Heart left ventricle (tissue), 16 donors: ENCODE data around the gene SSH2. TPM values are rescaled to one million over a fixed set of nuclear protein-coding genes. Genes with fewer than 3 reads are reported as not detected.
A peak's percentile ranks its signal among the peaks of the same experiment; 100 is the strongest.

Experiments
- ATAC-seq, 4 donors: fragments of 200-7000 bp; cut with Tn5 transposase; one replicate each; pipeline ENCODE4 v1.9.1; 2020 to 2022; ENCODE audit warnings: moderate library complexity in 4 of 4, mild to moderate bottlenecking in 3 of 4, moderate number of reproducible peaks in 1 of 4
- DNase-seq, 5 donors: peaks; one replicate each; pipeline ENCODE4 v3.0.0-alpha.2; 2020
- H3K27ac ChIP-seq, 12 donors: fragments of 200-600 bp; sonication (generic) in 4 of 12; one replicate each; pipeline versions ENCODE4 v1.5.0 to v1.8.0; 2016 to 2022; ENCODE audit warnings: mild to moderate bottlenecking in 2 of 12
- H3K27me3 ChIP-seq, 9 donors: fragments of 200-600 bp; sonication (generic) in 2 of 9; one replicate each; pipeline versions ENCODE4 v1.5.1 to v1.8.0; 2016 to 2022; ENCODE audit warnings: mild to moderate bottlenecking in 3 of 9
- H3K36me3 ChIP-seq, 9 donors: fragments of 200-600 bp; sonication (generic) in 2 of 9; one replicate each; pipeline versions ENCODE4 v1.5.0 to v1.8.0; 2018 to 2022; ENCODE audit warnings: mild to moderate bottlenecking in 2 of 9
- H3K4me1 ChIP-seq, 12 donors: fragments of 200-600 bp; sonication (generic) in 4 of 12; one replicate each; pipeline versions ENCODE4 v1.5.0 to v1.8.0; 2016 to 2022; ENCODE audit warnings: mild to moderate bottlenecking in 3 of 12
- H3K4me3 ChIP-seq, 12 donors: fragments of 200-600 bp; sonication (generic) in 4 of 12; one replicate each; pipeline versions ENCODE4 v1.5.0 to v1.8.0; 2017 to 2022; ENCODE audit warnings: mild to moderate bottlenecking in 9 of 12, moderate library complexity in 4 of 12
- H3K9me3 ChIP-seq, 12 donors: fragments of 200-600 bp; sonication (generic) in 4 of 12; one replicate each; pipeline versions ENCODE4 v1.5.0 to v1.8.0; 2016 to 2022; ENCODE audit warnings: mild to moderate bottlenecking in 1 of 12
- POLR2A ChIP-seq, 2 donors: fragments of 450-650 bp; IDR thresholded peaks; one replicate each; pipeline ENCODE4 v1.6.1; 2017; ENCODE audit warnings: antibody characterized with exemption in 2 of 2, mild to moderate bottlenecking in 2 of 2, moderate library complexity in 2 of 2
- WGBS, 4 donors: extraction: QIAGEN DNeasy Blood & Tissue Kit in 2 of 4; methylation state at CpG; one replicate each; pipeline versions ENCODE4 v1.1.5 to v1.1.7; 2013 to 2018; 5-methylcytosine and 5-hydroxymethylcytosine counted together
- intact Hi-C, 10 donors: fragments of 100-400 bp; cut with DNase I; formaldehyde crosslinking; loops; one replicate each; pipeline versions ENCODE4 v1.11.1 to v1.14.2; 2022
- polyA plus RNA-seq, 2 donors: library from polyadenylated mRNA; stranded (reverse); fragments of 200-250 nt; gene quantifications; one replicate each; pipeline ENCODE4 v1.2.3, GENCODE V29; 2013
- total RNA-seq, 9 donors: library from RNA; depleted of rRNA in 2 of 9; stranded (reverse); fragments of >200 nt in 2 of 9; fragmentation: NEBNext Ultra II Directional in 3 of 9; extraction: Animal tissue kit (Norgen Biotek cat#: 25700) in 3 of 9; gene quantifications; one replicate each; pipeline versions ENCODE4 v1.1.0 to v1.2.4, GENCODE V29; 2016 to 2023
- TF ChIP-seq, protein P1 (sequence below), 12 donors: fragments of 200-600 bp; sonication (generic) in 4 of 12; IDR thresholded peaks; one replicate each; pipeline versions ENCODE4 v1.5.0 to v1.8.0; 2018 to 2022; ENCODE audit warnings: antibody characterized with exemption in 12 of 12, mild to moderate bottlenecking in 5 of 12
- donor health status: ischemic (EF 13 %, LVEDD 7.1; RV severe dilation, severe dysfunction).
- donor health status: healthy with polysubstance abuse.
- donor health status: DM: no; HTN: yes; CAD: no.
- donor health status: DM: no; HTN: no; CAD: no.
- donor health status: ischemic (EF 25% LVEDD 6.9; RV normal size, moderate dysfunction).
- donor health status: ischemic (EF 25% LVEDD 5.7; RV mildly dilated, moderate dysfunction).
- donor health status: healthy.
- donor health status: DM: yes; HTN: yes; CAD: no.
- donor health status: ischemic (EF 35%, LVEDD 5.7; RV mildly dilated, moderate dysfunction).
- donor health status: nonischemic (EF 11% LVEDD 7.7; RV severe dilation, severe dysfunction).
- donor health status: DM: yes; HTN: yes; CAD: no.
- donor health status: PGD.
- donor health status: ischemic (EF 29% LVEDD 5.4; RV normal size, mild dysfunction).
- donor health status: nonischemic (EF 23%, LVEDD 6.1; RV moderate dilation, normal function).

SSH2 gene
- total and polyA plus RNA-seq, 11 donors: 20.8 to 46.7 (median 36.6) TPM

GRCh38 chr17:29846298-29846697, 83.7 kb downstream of the SSH2 start:
- intact Hi-C loops: no loop called here
- 54 to 70% (median 64%) methylated on average over 2 of the region's 2 CpGs for WGBS, 4 donors
- H3K4me3 ChIP-seq: no peak overlapping the region
- H3K4me1 ChIP-seq: peaks cover 0 to 37% (median 12%) of the 10 kb centered on the region in 12 donors
- TF ChIP-seq, protein P1, sequence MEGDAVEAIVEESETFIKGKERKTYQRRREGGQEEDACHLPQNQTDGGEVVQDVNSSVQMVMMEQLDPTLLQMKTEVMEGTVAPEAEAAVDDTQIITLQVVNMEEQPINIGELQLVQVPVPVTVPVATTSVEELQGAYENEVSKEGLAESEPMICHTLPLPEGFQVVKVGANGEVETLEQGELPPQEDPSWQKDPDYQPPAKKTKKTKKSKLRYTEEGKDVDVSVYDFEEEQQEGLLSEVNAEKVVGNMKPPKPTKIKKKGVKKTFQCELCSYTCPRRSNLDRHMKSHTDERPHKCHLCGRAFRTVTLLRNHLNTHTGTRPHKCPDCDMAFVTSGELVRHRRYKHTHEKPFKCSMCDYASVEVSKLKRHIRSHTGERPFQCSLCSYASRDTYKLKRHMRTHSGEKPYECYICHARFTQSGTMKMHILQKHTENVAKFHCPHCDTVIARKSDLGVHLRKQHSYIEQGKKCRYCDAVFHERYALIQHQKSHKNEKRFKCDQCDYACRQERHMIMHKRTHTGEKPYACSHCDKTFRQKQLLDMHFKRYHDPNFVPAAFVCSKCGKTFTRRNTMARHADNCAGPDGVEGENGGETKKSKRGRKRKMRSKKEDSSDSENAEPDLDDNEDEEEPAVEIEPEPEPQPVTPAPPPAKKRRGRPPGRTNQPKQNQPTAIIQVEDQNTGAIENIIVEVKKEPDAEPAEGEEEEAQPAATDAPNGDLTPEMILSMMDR (IDR thresholded peaks at IDR 0.05): no peak
- no peak for TF ChIP-seq POLR2A (IDR thresholded peaks at IDR 0.05)
- H3K27me3 ChIP-seq: no peaks in the 10 kb centered on the region
- ATAC-seq (no peak), DNase-seq (no peak)
- no peaks in the 10 kb centered on the region for H3K9me3 ChIP-seq
- H3K36me3 ChIP-seq: peaks cover 0 to 4% (median 0%) of the 10 kb centered on the region in 9 donors
- H3K27ac ChIP-seq: no peak overlapping the region

DNA sequence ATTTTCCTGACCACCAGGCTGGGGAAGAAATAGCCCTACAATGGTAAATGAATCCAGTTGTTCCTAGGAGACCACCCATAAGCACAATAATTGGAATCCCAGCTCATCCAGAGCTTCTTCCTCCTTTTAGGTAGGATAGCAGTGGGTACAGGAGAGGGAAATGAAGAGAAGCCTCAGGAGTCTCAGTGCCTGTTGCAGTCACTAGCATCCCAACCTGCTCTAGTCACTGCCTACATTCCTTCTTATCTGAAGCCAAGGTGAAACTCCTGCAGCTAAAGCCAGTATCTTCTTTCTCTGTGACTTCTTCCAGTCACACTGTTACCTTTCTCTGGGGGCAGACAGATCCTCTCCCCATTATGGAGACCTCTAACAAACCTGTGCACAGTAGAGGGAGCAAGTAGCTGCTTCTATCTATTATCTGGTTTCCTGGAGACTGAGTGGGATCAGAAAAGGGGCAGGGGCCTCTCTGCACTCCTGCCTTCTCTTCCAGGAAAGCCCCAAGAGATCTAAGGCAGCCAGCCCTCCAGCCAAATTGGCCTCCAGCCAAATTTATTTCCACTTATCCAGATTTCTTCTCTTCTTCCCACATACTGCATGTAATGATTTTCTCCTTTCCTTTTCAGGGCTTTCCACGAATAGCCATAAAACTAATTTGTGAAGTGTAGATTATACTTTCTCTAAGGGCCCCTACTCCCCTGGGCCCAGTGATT, 85.5 kb downstream of the SSH2 start:
- DNase-seq: peak in 1 of 5 donors; percentile 29

DNA sequence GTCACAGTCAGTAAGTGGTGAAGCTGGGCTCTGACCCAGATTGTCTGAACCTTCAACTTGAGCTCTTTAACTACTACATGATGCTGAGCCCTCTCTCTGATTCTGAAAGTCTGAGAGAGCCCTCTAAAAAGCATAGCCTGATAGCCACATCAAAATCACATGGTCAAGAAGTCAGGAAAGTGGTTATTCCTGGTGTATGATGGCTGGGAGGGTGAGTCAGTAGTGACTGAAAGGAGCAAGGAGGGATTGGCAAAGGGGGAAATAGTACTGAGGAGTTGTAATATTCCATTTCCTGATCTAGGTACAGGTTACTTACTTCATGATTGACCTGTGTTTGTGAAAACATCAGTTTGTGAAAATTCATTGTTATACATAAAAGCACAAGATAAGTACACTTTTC, 89.1 kb downstream of the SSH2 start:
- Histone ChIP-seq H3K27me3 (no peaks in the 10 kb centered on the region), H3K4me3 (no peak overlapping the region), H3K4me1 (peaks cover 0 to 18% (median 8%) of the 10 kb centered on the region in 12 donors), H3K27ac (no peak overlapping the region), H3K9me3 (no peaks in the 10 kb centered on the region), H3K36me3 (no peaks in the 10 kb centered on the region)
- ATAC-seq (peak in 1 of 4 donors; percentile 26), DNase-seq (no peak)
- intact Hi-C loops: no loop called here
- no peak for TF ChIP-seq POLR2A (IDR thresholded peaks at IDR 0.05)
- TF ChIP-seq, protein P1 (IDR thresholded peaks at IDR 0.05): no peak

More for the DNA sequence above, 85.5 kb downstream of the SSH2 start:
- TF ChIP-seq POLR2A (IDR thresholded peaks at IDR 0.05): no peak
- TF ChIP-seq, protein P1 (IDR thresholded peaks at IDR 0.05): peak in 1 of 12 donors; percentile 29
- 54 to 80% (median 71%) methylated on average over 1 of the region's 1 CpG for WGBS, 4 donors
- H3K36me3 ChIP-seq: peaks cover 0 to 4% (median 0%) of the 10 kb centered on the region in 9 donors
- H3K27me3 ChIP-seq: no peaks in the 10 kb centered on the region
- no peak overlapping the region for H3K27ac ChIP-seq
- no peaks in the 10 kb centered on the region for H3K9me3 ChIP-seq
- peak in 2 of 4 donors; percentile 24 to 47 for ATAC-seq
- H3K4me3 ChIP-seq: no peak overlapping the region
- intact Hi-C loops: no loop called here
- peaks cover 0 to 30% (median 12%) of the 10 kb centered on the region in 12 donors for H3K4me1 ChIP-seq

DNA sequence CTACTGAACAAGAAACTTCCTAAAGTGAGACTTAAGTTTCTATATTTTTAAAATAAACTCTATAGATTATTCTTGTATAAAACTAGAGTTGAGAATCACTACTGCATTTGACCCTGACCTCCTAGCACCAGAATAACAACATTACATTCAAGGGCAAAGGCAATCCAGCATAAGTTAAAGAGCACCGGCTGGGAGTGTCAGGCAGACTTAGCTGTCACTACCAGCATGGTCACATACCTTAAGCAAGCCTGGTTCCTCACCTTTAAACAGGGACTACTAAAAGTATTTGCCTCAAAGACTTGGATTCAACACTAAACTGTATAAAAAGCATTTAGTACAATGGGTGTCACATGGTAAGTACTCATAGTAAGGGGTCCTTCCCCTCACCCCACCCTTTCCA, 90.4 kb downstream of the SSH2 start:
- no peaks in the 10 kb centered on the region for H3K36me3 ChIP-seq
- no peaks in the 10 kb centered on the region for H3K9me3 ChIP-seq
- H3K4me3 ChIP-seq: no peak overlapping the region
- DNase-seq (no peak), ATAC-seq (no peak)
- 50 to 87% (median 79%) methylated on average over 1 of the region's 1 CpG for WGBS, 4 donors
- TF ChIP-seq POLR2A (IDR thresholded peaks at IDR 0.05): no peak
- TF ChIP-seq, protein P1 (IDR thresholded peaks at IDR 0.05): no peak
- H3K4me1 ChIP-seq: peaks cover 0 to 18% (median 5%) of the 10 kb centered on the region in 12 donors
- H3K27me3 ChIP-seq: no peaks in the 10 kb centered on the region
- intact Hi-C loops: no loop called here
- H3K27ac ChIP-seq: no peak overlapping the region
